Fibroblast of lung (primary cell): ENCODE data around the gene KDM3A. TPM values are rescaled to one million over a fixed set of nuclear protein-coding genes. Genes with fewer than 3 reads are reported as not detected.

Experiments used
- DNase-seq, 2 donors: peaks; one replicate each; pipeline versions ENCODE4 v3.0.0 to v3.0.0-alpha.2; 2010; ENCODE audit warnings: low read depth in 2 of 2
- H2AFZ ChIP-seq: 2 replicates; pipeline ENCODE4 v1.5.1; 2012; ENCODE audit warnings: low read length, control low read depth, inconsistent platforms
- H3K27ac ChIP-seq: 2 replicates; pipeline ENCODE4 v1.5.1; 2011; ENCODE audit warnings: low read length, control low read depth; ENCODE audit not compliant: insufficient read depth
- H3K27me3 ChIP-seq: 2 replicates; pipeline ENCODE4 v1.5.1; 2011; ENCODE audit warnings: mild to moderate bottlenecking, low read length; ENCODE audit not compliant: control insufficient read depth, insufficient read depth
- H3K36me3 ChIP-seq: 2 replicates; pipeline ENCODE4 v1.5.1; 2011; ENCODE audit warnings: low read length; ENCODE audit not compliant: control insufficient read depth, insufficient read depth
- H3K4me1 ChIP-seq: 2 replicates; pipeline ENCODE4 v1.5.1; 2011; ENCODE audit warnings: low read length; ENCODE audit not compliant: control insufficient read depth, insufficient read depth; ENCODE audit errors: extremely low read depth
- H3K4me2 ChIP-seq: 2 replicates; pipeline ENCODE4 v1.5.1; 2011; ENCODE audit warnings: low read length, control low read depth; ENCODE audit not compliant: insufficient read depth; ENCODE audit errors: extremely low read depth
- H3K4me3 ChIP-seq, 4 experiments: fragments of 200-600 bp in 1 of 4; sonication (generic) in 1 of 4; replicated peaks in 1 of 4; 2 replicates each; pipeline ENCODE4 v1.5.1; 2011 to 2016; ENCODE audit warnings: low read length in 4 of 4, low read depth in 3 of 4, mild to moderate bottlenecking in 3 of 4, control low read depth in 2 of 4, inconsistent platforms in 1 of 4, mixed read lengths in 1 of 4; ENCODE audit not compliant: insufficient read depth in 1 of 4; ENCODE audit errors: control extremely low read depth in 1 of 4
- H3K79me2 ChIP-seq: 2 replicates; pipeline ENCODE4 v1.5.1; 2012; ENCODE audit warnings: mild to moderate bottlenecking, low read length, inconsistent platforms; ENCODE audit not compliant: control insufficient read depth, insufficient read depth
- H3K9ac ChIP-seq: 2 replicates; pipeline ENCODE4 v1.5.1; 2011; ENCODE audit warnings: mild to moderate bottlenecking, low read length, control low read depth; ENCODE audit not compliant: insufficient read depth
- H3K9me3 ChIP-seq: 2 replicates; pipeline ENCODE4 v1.5.1; 2012; ENCODE audit warnings: low read depth, low read length; ENCODE audit not compliant: control insufficient read depth, insufficient read depth
- H4K20me1 ChIP-seq: 2 replicates; pipeline ENCODE4 v1.5.1; 2011; ENCODE audit warnings: low read length; ENCODE audit not compliant: control insufficient read depth, insufficient read depth; ENCODE audit errors: extremely low read depth
- EZH2 ChIP-seq: IDR thresholded peaks from 2 replicates; pipeline ENCODE4 v1.5.1; 2012; ENCODE audit warnings: low read length, control low read depth, mild to moderate bottlenecking; ENCODE audit errors: missing control alignments
- polyA plus RNA-seq, 2 donors: library from polyadenylated mRNA; depleted of rRNA in 1 of 2; stranded (reverse) in 1 of 2; unstranded in 1 of 2; fragments of >200 nt; gene quantifications; 2 replicates each; pipeline ENCODE4 v1.2.1, GENCODE V29; 2011 to 2012; ENCODE audit warnings: missing spikeins in 1 of 2
- total RNA-seq: library from RNA; depleted of rRNA; stranded (reverse); fragments of >200 nt; gene quantifications from 2 replicates; pipeline ENCODE4 v1.2.1, GENCODE V29; 2014
- TF ChIP-seq, protein P1 (sequence below), 2 donors: IDR thresholded peaks in 1 of 2; conservative IDR thresholded peaks in 1 of 2; 1 replicate in 1 of 2; 2 replicates in 1 of 2; pipeline ENCODE4 v1.5.1; 2011 to 2012; ENCODE audit warnings: low read length in 2 of 2, control low read depth in 1 of 2, inconsistent platforms in 1 of 2, low read depth in 1 of 2, mild to moderate bottlenecking in 1 of 2

KDM3A gene
- total and polyA plus RNA-seq, 2 donors (not counting 1 experiment from before 2014, with no cell fraction given), result 20.5 to 26.0 TPM

DNA sequence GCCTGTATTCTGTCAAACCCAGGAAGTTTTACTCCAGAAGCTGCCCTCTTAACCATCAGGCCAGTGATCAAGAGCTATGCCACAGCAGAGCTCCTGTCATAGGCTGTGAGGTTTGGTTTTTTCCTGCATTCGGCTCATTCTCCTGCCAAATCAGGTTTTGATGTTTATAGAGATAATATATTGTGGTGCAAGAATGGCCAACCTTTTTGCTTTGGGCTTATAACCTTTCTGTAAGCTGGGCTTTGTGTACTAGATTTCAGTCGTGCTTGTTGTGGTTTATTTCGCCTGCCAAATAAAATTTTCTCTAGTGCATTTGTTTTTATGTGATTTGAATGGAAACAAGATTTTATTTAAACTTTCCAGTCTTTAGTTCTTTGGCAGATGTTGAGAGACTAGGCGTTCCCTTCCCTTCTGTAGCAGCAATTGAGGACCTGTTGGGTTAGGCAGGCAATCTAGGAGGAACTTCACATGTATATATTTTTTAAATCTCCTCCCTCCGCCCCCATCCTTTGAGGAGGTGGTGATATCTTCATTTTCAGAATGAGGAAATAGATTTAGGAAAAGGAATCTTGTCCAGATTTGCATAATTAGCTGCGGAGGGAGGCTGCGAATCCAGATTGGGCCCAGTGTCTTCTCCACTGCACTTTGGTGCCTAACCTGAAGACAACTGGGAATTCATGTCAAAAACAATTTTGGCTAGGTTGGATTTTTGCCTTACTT lies 2.6 kb downstream of the KDM3A start:
- Histone ChIP-seq H3K4me3 (peak overlapping the region in 1 of 4 experiments; percentile 75), H3K4me1 (peaks cover 4% of the 10 kb centered on the region), H3K9me3 (no peaks in the 10 kb centered on the region), H3K36me3 (no peaks in the 10 kb centered on the region), H3K9ac (no peak overlapping the region), H3K27me3 (no peaks in the 10 kb centered on the region), H3K27ac (no peak overlapping the region), H2AFZ (no peak overlapping the region), H4K20me1 (peaks cover 2% of the 10 kb centered on the region), H3K4me2 (peak overlapping the region; percentile 78), H3K79me2 (peaks cover 48% of the 10 kb centered on the region)
- DNase-seq, result no peak
- TF ChIP-seq, protein P1, sequence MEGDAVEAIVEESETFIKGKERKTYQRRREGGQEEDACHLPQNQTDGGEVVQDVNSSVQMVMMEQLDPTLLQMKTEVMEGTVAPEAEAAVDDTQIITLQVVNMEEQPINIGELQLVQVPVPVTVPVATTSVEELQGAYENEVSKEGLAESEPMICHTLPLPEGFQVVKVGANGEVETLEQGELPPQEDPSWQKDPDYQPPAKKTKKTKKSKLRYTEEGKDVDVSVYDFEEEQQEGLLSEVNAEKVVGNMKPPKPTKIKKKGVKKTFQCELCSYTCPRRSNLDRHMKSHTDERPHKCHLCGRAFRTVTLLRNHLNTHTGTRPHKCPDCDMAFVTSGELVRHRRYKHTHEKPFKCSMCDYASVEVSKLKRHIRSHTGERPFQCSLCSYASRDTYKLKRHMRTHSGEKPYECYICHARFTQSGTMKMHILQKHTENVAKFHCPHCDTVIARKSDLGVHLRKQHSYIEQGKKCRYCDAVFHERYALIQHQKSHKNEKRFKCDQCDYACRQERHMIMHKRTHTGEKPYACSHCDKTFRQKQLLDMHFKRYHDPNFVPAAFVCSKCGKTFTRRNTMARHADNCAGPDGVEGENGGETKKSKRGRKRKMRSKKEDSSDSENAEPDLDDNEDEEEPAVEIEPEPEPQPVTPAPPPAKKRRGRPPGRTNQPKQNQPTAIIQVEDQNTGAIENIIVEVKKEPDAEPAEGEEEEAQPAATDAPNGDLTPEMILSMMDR (conservative IDR thresholded peaks at IDR 0.05 in 1 of 2, IDR thresholded peaks at IDR 0.05 in 1 of 2; ENCODE audit: low read depth in 1 of 2, low read length in 2 of 2), result no peak
- no peak for TF ChIP-seq EZH2

GRCh38 chr2:86445436-86445835 lies 4.3 kb downstream of the KDM3A start:
- H3K4me3 ChIP-seq, result no peak overlapping the region
- no peak overlapping the region for H3K27ac ChIP-seq
- peaks cover 49% of the 10 kb centered on the region for H3K79me2 ChIP-seq
- H4K20me1 ChIP-seq, result peaks cover 2% of the 10 kb centered on the region
- H2AFZ ChIP-seq, result no peak overlapping the region
- H3K9ac ChIP-seq, result no peak overlapping the region
- H3K36me3 ChIP-seq, result no peaks in the 10 kb centered on the region
- no peaks in the 10 kb centered on the region for H3K27me3 ChIP-seq
- no peak for DNase-seq
- no peaks in the 10 kb centered on the region for H3K9me3 ChIP-seq
- H3K4me2 ChIP-seq, result no peak overlapping the region
- TF ChIP-seq, protein P1 (conservative IDR thresholded peaks at IDR 0.05 in 1 of 2, IDR thresholded peaks at IDR 0.05 in 1 of 2; ENCODE audit: low read depth in 1 of 2, low read length in 2 of 2), result no peak
- TF ChIP-seq EZH2, result no peak
- peaks cover 4% of the 10 kb centered on the region for H3K4me1 ChIP-seq

GRCh38 chr2:86446060-86446459 lies 4.9 kb downstream of the KDM3A start:
- peaks cover 2% of the 10 kb centered on the region for H4K20me1 ChIP-seq
- H3K4me1 ChIP-seq, result peaks cover 4% of the 10 kb centered on the region
- no peak overlapping the region for H3K4me3 ChIP-seq
- no peaks in the 10 kb centered on the region for H3K27me3 ChIP-seq
- H3K27ac ChIP-seq, result no peak overlapping the region
- TF ChIP-seq, protein P1 (conservative IDR thresholded peaks at IDR 0.05 in 1 of 2, IDR thresholded peaks at IDR 0.05 in 1 of 2; ENCODE audit: low read depth in 1 of 2, low read length in 2 of 2), result no peak
- TF ChIP-seq EZH2, result no peak
- H3K36me3 ChIP-seq, result no peaks in the 10 kb centered on the region
- H2AFZ ChIP-seq, result no peak overlapping the region
- H3K4me2 ChIP-seq, result no peak overlapping the region
- peaks cover 49% of the 10 kb centered on the region for H3K79me2 ChIP-seq
- DNase-seq, result no peak
- no peaks in the 10 kb centered on the region for H3K9me3 ChIP-seq
- no peak overlapping the region for H3K9ac ChIP-seq
